Peyer's patch (tissue), 4 donors: ENCODE measurements around the gene ENOX2.

Source experiments
- CTCF ChIP-seq, 6 experiments: fragments of 450-650 bp in 4 of 6; fragments of 200-600 bp in 2 of 6; sonication (generic) in 1 of 6; IDR thresholded peaks; one replicate each; pipeline ENCODE4 v1.5.1; 2017 to 2019; ENCODE audit warnings: antibody characterized with exemption in 6 of 6, mild to moderate bottlenecking in 3 of 6, moderate library complexity in 1 of 6
- POLR2A ChIP-seq, 2 donors: fragments of 450-650 bp; IDR thresholded peaks; one replicate each; pipeline ENCODE4 v1.5.1; 2017; ENCODE audit warnings: antibody characterized with exemption in 2 of 2, mild to moderate bottlenecking in 2 of 2, moderate library complexity in 2 of 2

- TF ChIP-seq POLR2A (IDR thresholded peaks at IDR 0.05) (no peak), CTCF (IDR thresholded peaks at IDR 0.05) (no peak)
These were observed 177.5 kb downstream of the ENOX2 start for GRCh38 chrX:130725519-130725918.
